Endothelial cell of umbilical vein (primary cell): ENCODE results near the gene FAM78A. TPM values are rescaled to one million over a fixed set of nuclear protein-coding genes. Genes with fewer than 3 reads are reported as not detected.

Source experiments
- BruUV-seq: library from RNA; stranded (reverse); fragments of 400-500 nt; replicated peaks from 2 replicates; lab custom pipeline; 2021; lab: Mats Ljungman, UMichigan
- CTCF ChIA-PET: fragments of 300-600, 350-600 bp; sonication (Branson Sonifier 250); formaldehyde crosslinking; loops from one replicate; lab custom pipeline; 2021; ENCODE audit warnings: antibody characterized with exemption, inconsistent platforms; lab: Charles Lee
- POLR2A ChIA-PET: fragments of 300-600, 350-600 bp; sonication (Branson Sonifier 250); formaldehyde crosslinking; loops from one replicate; lab custom pipeline; 2021; ENCODE audit warnings: antibody characterized with exemption, inconsistent platforms; lab: Charles Lee
- DNase-seq: peaks from one replicate; pipeline ENCODE4 v3.0.0-alpha.2; 2011; ENCODE audit warnings: low read depth, low spot score
- FAIRE-seq: peaks from 2 replicates; lab custom pipeline; 2011; peaks lifted over from hg19 to GRCh38; lab: Jason Lieb, UNC
- H2AFZ ChIP-seq: 2 replicates; pipeline ENCODE4 v1.6.0; 2012; ENCODE audit warnings: low read depth, low read length, control low read depth, inconsistent platforms
- H3K27ac ChIP-seq: 2 replicates; pipeline ENCODE4 v1.5.1; 2011; ENCODE audit warnings: low read depth, mild to moderate bottlenecking, control low read depth, low read length, moderate library complexity; ENCODE audit not compliant: insufficient read depth
- H3K27me3 ChIP-seq, 2 experiments: 2 replicates each; pipeline versions ENCODE4 v1.6.0 to v1.6.1; 2011; ENCODE audit warnings: low read length in 2 of 2, mixed read lengths in 1 of 2; ENCODE audit not compliant: control insufficient read depth in 2 of 2, insufficient read depth in 2 of 2
- H3K36me3 ChIP-seq, 2 experiments: 2 replicates in 1 of 2; 3 replicates in 1 of 2; pipeline ENCODE4 v1.5.1; 2011; ENCODE audit warnings: low read length in 2 of 2, mild to moderate bottlenecking in 1 of 2, moderate library complexity in 1 of 2; ENCODE audit not compliant: control insufficient read depth in 2 of 2, insufficient read depth in 2 of 2; ENCODE audit errors: extremely low read depth in 1 of 2
- H3K4me1 ChIP-seq: 3 replicates; pipeline ENCODE4 v1.5.1; 2011; ENCODE audit warnings: mild to moderate bottlenecking, low read length; ENCODE audit not compliant: control insufficient read depth, insufficient read depth; ENCODE audit errors: extremely low read depth
- H3K4me2 ChIP-seq: 2 replicates; pipeline ENCODE4 v1.6.1; 2011; ENCODE audit warnings: low read length, control low read depth, mixed read lengths; ENCODE audit not compliant: insufficient read depth
- H3K4me3 ChIP-seq, 3 experiments: fragments of 200-600 bp in 1 of 3; sonication (generic), shearing (Covaris generic) in 1 of 3; replicated peaks in 1 of 3; 2 replicates each; pipeline ENCODE4 v1.5.1; 2011 to 2016; ENCODE audit warnings: control low read depth in 3 of 3, low read length in 3 of 3, mild to moderate bottlenecking in 2 of 3, inconsistent platforms in 1 of 3, low read depth in 1 of 3, moderate library complexity in 1 of 3; ENCODE audit not compliant: insufficient read depth in 1 of 3
- H3K79me2 ChIP-seq: 2 replicates; pipeline ENCODE4 v1.6.0; 2012; ENCODE audit warnings: low read length, inconsistent platforms; ENCODE audit not compliant: control insufficient read depth, insufficient read depth
- H3K9ac ChIP-seq: replicated peaks from 2 replicates; pipeline ENCODE3; 2011; ENCODE audit warnings: low read length, control low read depth; ENCODE audit not compliant: insufficient read depth; ENCODE audit errors: extremely low read depth
- H3K9me1 ChIP-seq: replicated peaks from 3 replicates; pipeline ENCODE4 v1.6.0; 2011; ENCODE audit warnings: mild to moderate bottlenecking, low read length; ENCODE audit not compliant: control insufficient read depth, insufficient read depth; ENCODE audit errors: extremely low read depth
- H3K9me3 ChIP-seq: replicated peaks from 2 replicates; pipeline ENCODE4 v1.5.1; 2012; ENCODE audit warnings: low read length, inconsistent platforms; ENCODE audit not compliant: control insufficient read depth, insufficient read depth
- H4K20me1 ChIP-seq: replicated peaks from 2 replicates; pipeline ENCODE3; 2011; ENCODE audit warnings: mild to moderate bottlenecking, low read length; ENCODE audit not compliant: control insufficient read depth, insufficient read depth; ENCODE audit errors: extremely low read depth
- EZH2 ChIP-seq: IDR thresholded peaks from 2 replicates; pipeline ENCODE4 v1.6.1; 2012; ENCODE audit warnings: borderline replicate concordance, low read depth, mild to moderate bottlenecking, moderate library complexity, low read length, inconsistent platforms; ENCODE audit not compliant: severe bottlenecking
- FOS ChIP-seq: IDR thresholded peaks from 2 replicates; pipeline ENCODE4 v1.6.1; 2011; ENCODE audit warnings: mild to moderate bottlenecking, low read length, moderate library complexity, borderline replicate concordance; ENCODE audit not compliant: insufficient read depth
- GATA2 ChIP-seq: IDR thresholded peaks from 2 replicates; pipeline ENCODE4 v1.7.0; 2011; ENCODE audit warnings: low read depth, mild to moderate bottlenecking, moderate library complexity, mixed read lengths, low read length; ENCODE audit not compliant: insufficient read length, insufficient read depth
- JUN ChIP-seq: IDR thresholded peaks from 2 replicates; pipeline ENCODE4 v1.6.1; 2011; ENCODE audit warnings: borderline replicate concordance, low read depth; ENCODE audit not compliant: insufficient read length, insufficient read depth
- MYC ChIP-seq: IDR thresholded peaks from one replicate; pipeline ENCODE4 v1.6.1; 2011; ENCODE audit warnings: mild to moderate bottlenecking, low read depth, low read length
- POLR2A ChIP-seq: IDR thresholded peaks from 2 replicates; pipeline ENCODE4 v1.6.1; 2012; ENCODE audit warnings: low read depth, mild to moderate bottlenecking, control low read depth, low read length
- POLR2AphosphoS5 ChIP-seq: IDR thresholded peaks from 2 replicates; pipeline ENCODE4 v1.6.1; 2012; ENCODE audit warnings: low read depth, mild to moderate bottlenecking, control low read depth, low read length, moderate library complexity; ENCODE audit not compliant: insufficient read depth
- dilution Hi-C: fragments of 300-500 bp; cut with MboI; formaldehyde crosslinking; loops from one replicate; pipeline ENCODE4 v1.15.0; 2019; ENCODE audit warnings: low sequenced_read_pairs; ENCODE audit not compliant: extremely low pct_ligation_motif_present
- intact Hi-C: fragments of 100-400 bp; cut with micrococcal nuclease; formaldehyde crosslinking; loops from one replicate; pipeline ENCODE4 v1.10.0; 2022
- polyA plus RNA-seq, 4 experiments: library from polyadenylated mRNA; depleted of rRNA in 3 of 4; stranded (reverse) in 3 of 4; unstranded in 1 of 4; fragments of >200 nt; gene quantifications; 2 replicates each; pipeline versions ENCODE4 v1.2.1 to v1.2.3, GENCODE V29; 2011 to 2012; ENCODE audit warnings: missing spikeins in 1 of 4
- total RNA-seq: library from RNA; stranded (reverse); gene quantifications from 2 replicates; pipeline ENCODE4 v1.2.3, GENCODE V29; 2021
- TF ChIP-seq, protein P1 (sequence below): IDR thresholded peaks from 2 replicates; pipeline ENCODE4 v1.6.1; 2011; ENCODE audit not compliant: insufficient read depth, insufficient read length

FAM78A gene
- total and polyA plus RNA-seq, 2 donors (not counting 3 experiments of a cell fraction or from before 2014, with no cell fraction given) = 34.0 to 37.4 TPM

- dilution Hi-C loops = no loop called here
- no peaks in the 10 kb centered on the region for H4K20me1 ChIP-seq
- intact Hi-C loops = no loop called here
- POLR2A ChIA-PET = no interaction called here
- FAIRE-seq (no peak), DNase-seq (no peak)
- H3K4me2 ChIP-seq = no peak overlapping the region
- no peak overlapping the region for H3K27ac ChIP-seq
- CTCF ChIA-PET = interaction anchor here (1.5 to 2.1 kb wide), 2 partner anchors 34 to 48 kb away, joined by 4 to 5 read pairs; no protein-coding TSS in a partner anchor
- H3K9ac ChIP-seq = no peak overlapping the region
- no peaks in the 10 kb centered on the region for H3K79me2 ChIP-seq
- no peaks in the 10 kb centered on the region for H3K9me1 ChIP-seq
- BruUV-seq = no TSS peak
- no peak overlapping the region for H2AFZ ChIP-seq
- no peak for TF ChIP-seq FOS
- TF ChIP-seq, protein P1, sequence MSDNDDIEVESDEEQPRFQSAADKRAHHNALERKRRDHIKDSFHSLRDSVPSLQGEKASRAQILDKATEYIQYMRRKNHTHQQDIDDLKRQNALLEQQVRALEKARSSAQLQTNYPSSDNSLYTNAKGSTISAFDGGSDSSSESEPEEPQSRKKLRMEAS = no peak
- TF ChIP-seq GATA2 = no peak
- no peak for TF ChIP-seq MYC
- no peak for TF ChIP-seq POLR2AphosphoS5
- TF ChIP-seq JUN = no peak
- TF ChIP-seq POLR2A = no peak
- TF ChIP-seq EZH2 = no peak
- H3K4me3 ChIP-seq = no peak overlapping the region
- no peaks in the 10 kb centered on the region for H3K36me3 ChIP-seq
- H3K4me1 ChIP-seq = no peaks in the 10 kb centered on the region
- no peaks in the 10 kb centered on the region for H3K9me3 ChIP-seq
- no peaks in the 10 kb centered on the region for H3K27me3 ChIP-seq
Observed at GRCh38 chr9:131302244-131303075, 26.1 kb upstream of the FAM78A start.
